H1 (cell line): ENCODE results near the gene TCF7L2.

Experiments
- CTCF ChIP-seq, 3 experiments: IDR thresholded peaks; 1 replicate in 2 of 3; 2 replicates in 1 of 3; pipeline versions ENCODE4 v1.5.1 to v1.6.1; 2011; ENCODE audit warnings: low read length in 3 of 3, mild to moderate bottlenecking in 3 of 3, inconsistent platforms in 2 of 3, low read depth in 1 of 3, moderate library complexity in 1 of 3; ENCODE audit not compliant: insufficient read depth in 1 of 3; ENCODE audit errors: control extremely low read depth in 1 of 3
- EP300 ChIP-seq, 2 experiments: IDR thresholded peaks; 1 replicate in 1 of 2; 2 replicates in 1 of 2; pipeline ENCODE4 v1.6.1; 2011 to 2012; ENCODE audit warnings: low read depth in 2 of 2, low read length in 2 of 2, mild to moderate bottlenecking in 2 of 2, borderline replicate concordance in 1 of 2, inconsistent platforms in 1 of 2, moderate library complexity in 1 of 2
- EZH2 ChIP-seq: fragments of 200-600 bp; sonication (generic); IDR thresholded peaks from 2 replicates; pipeline ENCODE4 v1.7.1; 2012; ENCODE audit warnings: low read depth, mild to moderate bottlenecking, moderate library complexity, low read length, inconsistent platforms; ENCODE audit not compliant: severe bottlenecking
- GABPA ChIP-seq: IDR thresholded peaks from 2 replicates; pipeline ENCODE4 v1.6.1; 2011; ENCODE audit warnings: mild to moderate bottlenecking, low read length, moderate library complexity, borderline replicate concordance; ENCODE audit not compliant: insufficient read depth
- KDM1A ChIP-seq: fragments of 200-600, 300-600 bp; sonication (generic); IDR thresholded peaks from 2 replicates; pipeline ENCODE4 v1.7.1; 2016; ENCODE audit warnings: mild to moderate bottlenecking, low read length, borderline replicate concordance
- MAX ChIP-seq: IDR thresholded peaks from 2 replicates; pipeline ENCODE4 v1.6.1; 2012; ENCODE audit warnings: inconsistent platforms
- NRF1 ChIP-seq: IDR thresholded peaks from 2 replicates; pipeline ENCODE4 v1.6.1; 2011; ENCODE audit warnings: mild to moderate bottlenecking, low read depth, low read length, improper control_type of control experiment
- POLR2A ChIP-seq, 2 experiments: IDR thresholded peaks; 1 replicate in 1 of 2; 2 replicates in 1 of 2; pipeline ENCODE4 v1.6.1; 2011; ENCODE audit warnings: low read depth in 2 of 2, low read length in 2 of 2, mild to moderate bottlenecking in 2 of 2; ENCODE audit errors: control extremely low read depth in 1 of 2
- POLR2AphosphoS5 ChIP-seq: IDR thresholded peaks from 2 replicates; pipeline ENCODE4 v1.6.1; 2011; ENCODE audit warnings: low read depth, low read length
- RAD21 ChIP-seq, 2 experiments: IDR thresholded peaks in 1 of 2; conservative IDR thresholded peaks in 1 of 2; 2 replicates each; pipeline ENCODE4 v1.6.1; 2011; ENCODE audit warnings: low read depth in 2 of 2, low read length in 2 of 2, improper control_type of control experiment in 1 of 2, inconsistent platforms in 1 of 2, mild to moderate bottlenecking in 1 of 2, moderate library complexity in 1 of 2
- SIN3A ChIP-seq, 2 experiments: IDR thresholded peaks in 1 of 2; conservative IDR thresholded peaks in 1 of 2; 2 replicates each; pipeline ENCODE4 v1.6.1; 2011 to 2012; ENCODE audit warnings: low read length in 2 of 2, improper control_type of control experiment in 1 of 2, low read depth in 1 of 2, mild to moderate bottlenecking in 1 of 2
- SP2 ChIP-seq: IDR thresholded peaks from 2 replicates; pipeline ENCODE4 v1.6.1; 2012; ENCODE audit warnings: mild to moderate bottlenecking, low read length, inconsistent platforms
- TAF1 ChIP-seq: IDR thresholded peaks from 2 replicates; pipeline ENCODE4 v1.6.1; 2011; ENCODE audit warnings: mild to moderate bottlenecking, low read depth, low read length
- TBP ChIP-seq: IDR thresholded peaks from 2 replicates; pipeline ENCODE4 v1.6.1; 2011; ENCODE audit warnings: low read depth, low read length, improper control_type of control experiment

GRCh38 chr10:113006656-113007342 lies 56.8 kb downstream of the TCF7L2 start:
- TF ChIP-seq SIN3A (conservative IDR thresholded peaks at IDR 0.05 in 1 of 2, IDR thresholded peaks at IDR 0.05 in 1 of 2; ENCODE audit: low read depth in 1 of 2, low read length in 2 of 2) (no peak), KDM1A (no peak), EZH2 (no peak), TAF1 (no peak), POLR2AphosphoS5 (no peak), CTCF (IDR thresholded peaks at IDR 0.05; ENCODE audit: control extremely low read depth in 1 of 3, insufficient read depth in 1 of 3, low read depth in 1 of 3, low read length in 3 of 3) (no peak), SP2 (no peak), RAD21 (IDR thresholded peaks at IDR 0.05 in 1 of 2, conservative IDR thresholded peaks at IDR 0.05 in 1 of 2; ENCODE audit: low read depth in 2 of 2, low read length in 2 of 2) (no peak), MAX (no peak), POLR2A (IDR thresholded peaks at IDR 0.05; ENCODE audit: control extremely low read depth in 1 of 2, low read depth in 2 of 2, low read length in 2 of 2) (no peak), NRF1 (no peak), GABPA (no peak), TBP (no peak), EP300 (IDR thresholded peaks at IDR 0.05; ENCODE audit: borderline replicate concordance in 1 of 2, low read depth in 2 of 2, low read length in 2 of 2) (no peak)
